A673 (cell line): Measurements from ENCODE around the gene DNAAF5.

Experiments
- CTCF ChIP-seq: fragments of 300-800, 200-600 bp; sonication (generic); conservative IDR thresholded peaks from 2 replicates; pipeline ENCODE4 v1.5.1; 2017; ENCODE audit warnings: low read depth, mild to moderate bottlenecking, antibody characterized with exemption, low read length, moderate library complexity, mixed read lengths
- EZH2 ChIP-seq: fragments of 200-600 bp; sonication (generic); IDR thresholded peaks from 2 replicates; pipeline ENCODE4 v1.6.1; 2017; ENCODE audit warnings: borderline replicate concordance, low read depth, mild to moderate bottlenecking, mixed read lengths, antibody characterized with exemption, low read length; ENCODE audit not compliant: poor library complexity, severe bottlenecking

DNA sequence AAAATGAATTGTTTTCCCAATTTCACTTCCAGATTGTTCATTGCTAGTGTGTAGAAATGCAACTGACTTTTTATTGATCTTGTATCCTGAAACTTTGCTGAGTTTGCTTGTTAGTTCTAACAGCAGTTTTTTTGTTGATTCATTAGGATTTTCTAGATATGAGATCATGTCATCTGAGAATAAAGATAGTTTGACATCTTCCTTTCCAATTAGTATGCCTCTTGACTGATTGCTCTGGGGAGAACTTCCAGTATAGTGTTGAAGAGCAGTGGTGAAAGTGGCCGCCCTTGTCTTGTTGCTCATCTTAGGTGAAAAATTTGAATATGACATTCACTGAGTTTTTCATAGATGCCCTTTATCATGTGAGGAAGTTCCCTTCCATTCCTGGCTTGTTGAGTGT, 93.8 kb downstream of the DNAAF5 start:
- TF ChIP-seq EZH2 (no peak), CTCF (no peak)
